DMS114 treated with DMSO at 0.1 percent for 48 hours (cell line): Measurements from ENCODE around the gene ARHGAP30.
A peak's percentile ranks its signal among the peaks of the same experiment; 100 is the strongest.
"Not testable (repeated sequence)": the region's sequence is repeated elsewhere in the genome, so short reads cannot be mapped to it uniquely, and the experiment has no call there.

Experiments used
- DNase-seq: peaks from one replicate; lab custom pipeline; 2025; ENCODE audit not compliant: unreplicated experiment; lab: John Stamatoyannopoulos, UW

ARHGAP30 gene

DNA sequence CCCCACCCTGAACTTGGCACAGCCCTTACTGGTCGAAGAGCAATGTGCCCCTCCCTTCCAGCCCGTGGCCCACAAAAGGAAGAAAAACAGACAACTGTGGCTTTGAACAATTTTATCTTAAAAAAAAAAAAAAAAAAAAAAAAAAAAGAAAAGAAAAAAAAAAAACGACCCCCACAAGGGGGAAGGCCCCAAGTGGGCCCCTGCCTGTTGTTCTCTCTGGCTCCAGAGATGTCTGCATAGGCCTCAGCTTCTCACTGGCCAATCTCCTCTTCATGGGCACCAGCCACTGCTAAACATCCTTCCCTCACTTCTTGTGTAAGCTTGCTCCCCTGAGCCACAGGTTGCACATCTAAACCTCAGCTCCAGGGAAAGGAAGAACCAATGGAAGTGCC lies 30.5 kb downstream of the ARHGAP30 start:
- DNase-seq, result no peak

DNA sequence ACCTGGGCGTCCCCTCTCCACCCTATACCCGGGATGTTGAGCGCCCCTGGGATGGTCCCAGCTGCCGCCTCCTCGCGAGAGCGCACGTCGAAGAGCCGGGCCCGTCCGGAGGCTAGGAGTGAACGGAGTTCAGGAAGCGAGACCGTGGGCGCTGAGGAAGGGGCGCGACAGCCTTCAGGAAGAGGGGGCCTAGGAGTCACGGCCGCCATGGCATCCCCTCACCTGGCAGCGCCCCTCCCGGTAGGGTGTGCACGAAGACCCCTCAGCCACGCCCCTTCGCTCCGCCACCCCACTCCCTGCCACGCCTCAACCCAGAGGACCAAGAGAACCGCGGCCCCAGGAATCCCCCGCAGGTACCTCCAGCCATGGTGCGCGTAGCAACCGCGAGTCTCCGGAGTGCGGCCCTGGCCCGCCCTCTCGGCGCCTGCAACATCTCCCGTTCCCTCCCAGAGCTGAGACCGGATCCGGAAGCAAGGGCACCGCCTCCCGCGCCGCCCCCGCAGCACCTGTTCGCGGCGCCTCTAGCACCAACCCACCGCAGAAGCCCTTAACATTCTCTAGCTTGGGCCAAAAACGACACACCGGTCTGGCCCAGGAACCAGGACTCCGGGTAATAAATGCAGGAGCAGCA lies 31.1 kb downstream of the ARHGAP30 start, which contains the start of gene TSTD1:
Gene TSTD1, minus strand, starts transcription at position 442 of the 631 bp plus-strand sequence. Its CDS starts 75 bp downstream, at position 367.
- peak; percentile 56 for DNase-seq

DNA sequence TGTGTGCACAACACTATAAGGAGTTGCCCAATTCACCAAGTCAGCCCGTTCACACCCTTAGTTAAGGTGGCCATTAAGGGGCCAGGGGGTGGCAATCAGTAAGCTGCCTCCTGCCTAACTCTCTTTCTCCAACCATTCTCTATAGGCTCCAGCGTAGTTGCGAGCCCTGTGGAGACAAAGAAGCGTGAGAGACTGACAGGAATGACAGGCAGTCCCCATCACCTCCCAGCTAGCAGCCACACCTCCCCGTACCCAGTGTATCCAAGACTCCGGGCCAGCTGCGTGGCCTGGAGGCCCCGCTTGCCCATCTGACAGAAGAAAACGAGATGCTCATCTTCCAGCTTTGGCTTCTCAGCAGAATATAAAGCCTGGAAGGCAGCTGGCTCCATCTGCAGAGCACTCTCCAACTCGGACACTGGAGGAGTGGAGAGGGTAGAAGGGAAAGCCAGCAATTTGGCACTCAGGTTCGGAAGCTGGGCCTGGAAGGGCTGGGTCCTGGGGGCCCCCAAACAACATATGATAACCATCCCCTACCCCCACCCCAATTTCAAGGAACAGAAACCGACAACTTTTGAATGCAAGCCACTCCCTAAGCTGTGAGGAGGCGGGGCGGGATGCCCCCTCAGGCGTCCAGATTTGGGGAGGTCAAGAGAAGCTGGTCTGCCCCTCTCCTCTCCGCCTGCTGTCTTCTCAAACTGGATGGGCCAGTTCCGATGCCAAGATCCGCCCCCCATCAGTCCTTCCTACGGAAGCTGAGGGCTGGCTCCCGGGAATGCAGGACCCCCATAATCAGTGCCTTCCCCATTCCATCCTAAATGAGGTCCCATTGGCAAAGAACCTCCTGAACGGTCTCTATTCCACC lies 31.8 kb downstream of the ARHGAP30 start:
- no peak for DNase-seq

DNA sequence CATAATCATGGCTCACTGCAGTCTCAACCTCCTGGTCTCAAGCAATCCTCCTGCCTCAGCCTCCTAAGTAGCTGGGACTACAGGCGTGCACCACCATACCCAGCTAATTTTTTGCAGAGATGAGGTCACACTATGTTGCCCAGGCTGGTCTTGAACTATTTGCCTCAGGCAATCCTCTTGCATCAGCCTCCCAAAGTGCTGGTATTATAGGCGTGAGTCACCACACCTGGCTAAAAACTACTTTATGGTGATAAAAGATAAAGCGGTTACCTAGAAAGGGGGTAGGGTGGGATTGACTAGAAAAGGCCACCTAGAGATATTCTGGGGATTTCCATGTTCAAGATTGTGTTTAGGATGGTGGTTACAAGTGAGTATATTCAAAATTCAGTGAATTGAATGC lies 35.9 kb downstream of the ARHGAP30 start:
- DNase-seq, result no peak

DNA sequence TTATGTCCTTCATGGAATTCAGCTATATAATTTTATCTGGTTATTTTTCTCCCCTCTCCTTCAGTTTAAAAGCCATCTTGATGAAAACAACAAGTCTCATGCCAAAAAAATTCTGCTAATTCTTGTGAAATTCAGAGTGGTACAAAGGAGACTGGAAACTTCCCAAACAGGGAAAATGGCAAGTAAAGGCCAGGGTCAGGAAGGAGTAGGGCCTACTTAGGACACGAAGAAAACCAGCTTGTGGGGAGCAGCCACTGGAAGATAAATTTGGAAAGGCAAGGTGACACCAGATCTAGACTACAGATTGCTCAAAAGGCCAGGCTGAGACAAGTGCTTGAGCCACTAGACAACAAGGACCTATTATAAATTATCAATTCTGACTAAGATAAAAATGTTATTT lies 37.3 kb downstream of the ARHGAP30 start:
- no peak for DNase-seq

DNA sequence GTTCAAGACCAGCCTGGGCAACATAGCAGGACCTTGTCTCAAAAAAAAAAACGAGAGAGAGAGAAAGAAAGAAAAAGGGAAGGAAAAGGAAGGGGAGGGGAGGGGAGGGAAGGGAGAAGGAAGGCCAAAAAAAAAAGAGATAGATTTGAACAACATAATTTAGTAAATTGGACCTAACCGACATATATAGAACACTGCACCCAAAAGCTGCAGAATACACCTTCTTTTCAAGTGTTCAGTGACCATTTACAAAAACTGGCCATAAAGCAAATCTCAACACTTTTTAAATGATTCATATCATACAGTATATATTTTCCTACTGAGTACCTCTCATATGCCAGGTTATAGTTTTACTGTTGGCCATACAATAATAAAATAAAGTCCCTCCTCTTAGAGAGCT lies 37.8 kb downstream of the ARHGAP30 start:
- no peak for DNase-seq

DNA sequence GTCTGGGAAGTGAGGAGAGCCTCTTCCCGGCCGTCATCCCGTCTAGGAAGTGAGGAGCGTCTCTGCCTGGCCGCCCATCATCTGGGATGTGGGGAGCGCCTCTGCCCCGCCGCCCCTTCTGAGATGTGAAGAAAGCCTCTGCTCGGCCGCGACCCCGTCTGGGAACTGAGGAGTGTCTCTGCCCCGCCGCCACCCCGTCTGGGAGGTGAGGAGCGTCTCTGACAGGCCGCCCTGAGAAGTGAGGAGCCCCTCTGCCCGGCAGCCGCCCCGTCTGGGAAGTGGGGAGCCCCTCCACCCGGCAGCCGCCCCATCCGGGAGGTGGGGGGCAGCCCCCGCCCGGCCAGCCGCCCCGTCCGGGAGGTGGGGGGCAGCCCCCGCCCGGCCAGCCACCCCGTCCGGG lies 40.2 kb downstream of the ARHGAP30 start:
- DNase-seq, result not testable (repeated sequence)

DNA sequence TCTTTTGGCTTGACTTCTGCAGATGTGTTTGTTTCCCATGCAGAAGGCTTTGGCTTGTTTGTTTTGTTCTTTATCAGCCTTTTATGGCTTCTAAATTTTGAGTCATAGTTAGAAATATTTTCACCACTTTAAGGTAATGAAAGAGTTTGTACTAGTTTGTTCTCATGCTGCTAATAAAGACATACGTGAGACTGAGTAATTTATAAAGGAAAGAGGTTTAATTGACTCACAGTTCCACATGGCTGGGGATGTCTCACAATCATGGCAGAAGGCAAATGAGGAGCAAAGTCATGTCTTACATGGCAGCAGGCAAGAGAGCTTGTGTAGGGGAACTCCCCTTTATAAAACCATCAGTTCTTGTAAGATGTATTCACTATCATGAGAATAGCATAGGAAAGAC lies 42.7 kb downstream of the ARHGAP30 start:
- DNase-seq, result not testable (repeated sequence)

DNA sequence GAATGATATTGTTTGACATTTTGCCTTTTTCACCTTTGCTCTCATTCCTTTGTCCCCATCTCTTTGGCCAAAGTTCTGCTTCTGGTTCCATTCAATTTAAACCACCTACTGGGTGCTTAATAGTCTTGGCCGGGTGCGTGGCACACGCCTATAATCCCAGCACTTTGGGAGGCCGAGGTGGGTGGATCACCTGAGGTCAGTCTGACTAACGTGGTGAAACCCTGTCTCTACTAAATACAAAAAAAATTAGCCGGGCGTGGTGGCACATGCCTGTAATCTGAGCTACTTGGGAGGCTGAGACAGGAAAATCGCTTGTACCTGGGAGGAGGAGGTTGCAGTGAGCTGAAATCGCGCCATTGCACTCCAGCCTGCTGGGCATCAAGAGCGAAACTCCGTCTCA lies 47.3 kb downstream of the ARHGAP30 start:
- not testable (repeated sequence) for DNase-seq

DNA sequence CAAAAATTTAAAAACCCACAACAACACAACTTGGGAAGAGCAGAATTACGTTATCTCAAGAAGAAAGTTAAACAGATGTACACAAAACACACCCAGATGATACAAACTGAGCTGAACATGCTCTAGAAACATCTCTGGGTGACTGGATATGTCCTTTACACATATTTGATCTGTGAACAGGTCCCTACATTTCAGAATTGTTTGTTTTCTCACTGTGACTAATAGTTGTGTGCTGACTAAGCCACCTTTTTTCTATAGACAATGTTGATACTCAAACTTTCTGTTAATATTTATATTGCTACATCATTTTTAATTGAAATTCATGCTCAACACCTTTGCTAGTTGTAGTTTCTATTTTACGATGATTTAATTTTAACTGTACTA lies 47.7 kb downstream of the ARHGAP30 start:
- DNase-seq, result no peak

DNA sequence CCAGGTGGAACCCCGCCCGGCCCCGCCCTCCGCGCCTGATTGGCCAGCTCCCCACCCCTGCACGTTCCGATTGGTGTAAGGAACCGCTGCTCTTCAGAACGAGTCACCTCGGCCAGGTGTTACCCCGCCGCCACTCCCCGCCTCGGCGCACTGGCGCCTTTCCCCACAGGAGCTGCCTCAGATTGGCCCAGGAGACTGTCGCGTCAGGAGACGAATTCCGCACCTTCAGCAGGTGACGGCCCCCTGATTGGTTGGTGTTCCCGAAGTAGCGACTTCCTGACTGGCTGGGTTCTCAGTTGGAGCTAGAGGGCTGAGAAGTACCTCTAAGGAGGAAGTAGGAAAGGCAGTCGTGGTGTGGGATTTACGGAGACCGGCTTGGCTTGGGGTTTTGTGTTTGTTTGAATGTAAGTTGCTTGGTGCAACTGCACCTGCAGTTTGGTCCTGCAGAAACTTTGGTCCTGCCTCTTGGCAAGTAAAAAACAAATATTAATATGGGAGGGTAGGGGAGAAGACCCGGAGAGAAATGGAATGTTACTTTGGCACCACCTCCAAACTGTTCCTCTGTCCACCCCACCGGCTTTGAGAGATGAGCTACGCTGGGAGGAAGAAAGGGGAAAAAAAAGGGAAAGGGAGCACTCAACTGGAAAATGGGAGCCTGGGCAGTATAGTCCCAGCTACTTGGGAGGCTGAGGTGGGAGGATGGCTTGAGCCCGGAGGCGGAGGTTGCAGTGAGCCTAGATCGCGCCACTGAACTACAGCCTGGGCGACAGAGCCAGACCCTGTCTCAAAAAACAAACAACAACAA lies 48.3 kb downstream of the ARHGAP30 start:
- peak; percentile 93 for DNase-seq

DNA sequence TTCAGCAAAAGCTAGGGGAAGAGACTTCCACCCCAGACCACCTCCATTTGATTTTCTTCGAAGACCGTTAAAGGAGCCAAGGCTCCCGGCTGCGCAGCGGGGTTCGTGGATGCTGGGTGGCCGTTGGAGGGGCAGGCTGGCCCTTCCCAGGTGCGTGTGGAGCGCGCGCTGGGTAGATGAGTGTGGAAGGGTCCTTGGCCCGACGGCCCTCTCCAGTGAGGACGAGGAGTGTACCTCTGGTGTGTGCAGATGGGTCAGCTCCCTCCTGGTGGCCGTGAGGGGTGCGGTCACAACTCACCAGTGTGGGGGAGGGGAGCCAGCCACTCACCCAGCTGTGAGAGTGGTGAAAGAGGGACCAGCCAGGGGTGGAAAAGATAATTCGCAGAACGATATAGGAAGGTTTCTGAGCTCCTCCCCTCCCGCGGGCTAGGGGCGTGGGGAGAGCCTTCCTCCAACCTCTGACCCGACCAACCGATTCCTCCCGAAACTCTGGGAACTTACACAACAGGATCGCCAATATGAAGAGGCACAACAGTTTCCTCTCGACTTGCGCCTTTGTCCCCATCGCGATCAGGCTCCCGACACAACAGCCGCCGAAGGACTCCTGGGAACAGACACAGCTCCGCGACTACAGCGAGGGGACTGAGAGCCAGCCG lies 49.1 kb downstream of the ARHGAP30 start, which contains the start of gene F11R:
Gene F11R, minus strand, starts transcription at position 644 of the 656 bp plus-strand sequence. Its CDS starts 79 bp downstream, at position 565.
- DNase-seq, result peak; percentile 63

DNA sequence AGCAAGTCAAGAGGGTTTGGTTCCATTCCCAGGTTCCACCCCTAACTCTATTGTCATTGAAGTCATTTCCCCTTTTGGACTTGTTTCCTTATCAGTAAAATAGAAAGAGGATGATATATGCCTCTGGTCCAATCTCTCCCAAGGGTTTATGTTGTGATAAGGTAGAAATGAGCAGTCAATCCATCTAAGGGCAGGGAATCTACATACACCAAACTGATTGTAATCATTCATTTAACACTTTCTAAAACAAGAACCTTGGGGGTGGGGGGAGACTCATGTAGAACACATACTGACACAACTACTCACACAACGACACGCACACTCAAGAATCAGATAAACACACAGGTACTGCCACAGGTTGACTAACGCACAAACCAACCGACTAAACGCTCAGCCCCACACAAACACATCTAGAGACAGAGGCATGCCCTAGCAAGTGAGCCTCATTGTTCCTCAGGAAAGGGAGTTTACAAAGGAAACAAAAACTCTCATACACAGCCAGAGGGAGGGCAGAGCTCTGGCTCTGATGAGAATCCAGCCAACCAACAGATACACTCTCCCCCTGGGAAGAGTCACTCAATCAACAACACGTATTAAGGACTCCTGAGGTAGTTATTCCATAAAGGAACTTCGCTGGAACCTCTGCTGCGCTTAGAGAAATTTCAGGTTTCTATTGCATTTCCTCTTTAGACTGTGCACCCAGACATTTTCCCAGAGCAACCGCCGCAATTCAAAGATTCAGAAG lies 49.8 kb downstream of the ARHGAP30 start:
- no peak for DNase-seq

DNA sequence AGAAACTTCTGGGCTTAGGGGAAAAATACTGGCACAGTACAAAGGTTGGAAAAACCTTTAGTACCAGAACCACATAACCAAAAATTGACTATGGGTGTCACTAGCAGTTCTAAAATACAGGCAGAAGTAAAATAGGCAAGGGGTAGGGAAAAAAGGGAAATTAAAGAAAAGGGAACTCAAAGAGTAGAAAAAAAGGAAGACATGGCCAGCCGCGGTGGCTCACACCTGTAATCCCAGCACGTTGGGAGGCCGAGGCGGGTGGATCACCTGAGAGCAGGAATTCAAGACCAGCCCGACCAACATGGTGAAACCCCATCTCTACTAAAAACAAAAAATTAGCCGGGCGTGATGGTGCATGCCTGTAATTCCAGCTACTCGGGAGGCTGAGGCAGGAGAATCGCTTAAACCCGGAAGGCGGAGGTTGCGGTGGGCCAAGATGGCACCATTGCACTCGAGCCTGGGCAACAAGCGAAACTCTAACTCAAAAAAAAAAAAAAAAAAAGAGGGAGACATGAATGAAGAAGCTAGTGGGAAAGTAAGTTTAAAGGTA lies 50.5 kb downstream of the ARHGAP30 start:
- DNase-seq, result not testable (repeated sequence)

DNA sequence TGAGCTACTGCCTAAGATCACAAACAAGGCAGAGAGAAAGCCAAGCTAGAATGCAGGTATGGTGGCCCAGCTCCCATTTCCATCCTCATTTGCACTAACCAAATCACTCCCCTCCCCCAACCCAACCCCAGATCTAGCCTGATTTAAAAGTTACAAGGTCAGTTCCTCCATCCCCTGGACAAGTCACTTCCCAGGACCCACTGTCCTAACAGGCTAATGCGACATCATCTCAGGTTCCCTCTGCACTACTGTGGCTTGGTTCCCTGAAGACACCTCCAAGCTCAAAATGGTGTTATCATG lies 51.1 kb downstream of the ARHGAP30 start:
- DNase-seq, result no peak

DNA sequence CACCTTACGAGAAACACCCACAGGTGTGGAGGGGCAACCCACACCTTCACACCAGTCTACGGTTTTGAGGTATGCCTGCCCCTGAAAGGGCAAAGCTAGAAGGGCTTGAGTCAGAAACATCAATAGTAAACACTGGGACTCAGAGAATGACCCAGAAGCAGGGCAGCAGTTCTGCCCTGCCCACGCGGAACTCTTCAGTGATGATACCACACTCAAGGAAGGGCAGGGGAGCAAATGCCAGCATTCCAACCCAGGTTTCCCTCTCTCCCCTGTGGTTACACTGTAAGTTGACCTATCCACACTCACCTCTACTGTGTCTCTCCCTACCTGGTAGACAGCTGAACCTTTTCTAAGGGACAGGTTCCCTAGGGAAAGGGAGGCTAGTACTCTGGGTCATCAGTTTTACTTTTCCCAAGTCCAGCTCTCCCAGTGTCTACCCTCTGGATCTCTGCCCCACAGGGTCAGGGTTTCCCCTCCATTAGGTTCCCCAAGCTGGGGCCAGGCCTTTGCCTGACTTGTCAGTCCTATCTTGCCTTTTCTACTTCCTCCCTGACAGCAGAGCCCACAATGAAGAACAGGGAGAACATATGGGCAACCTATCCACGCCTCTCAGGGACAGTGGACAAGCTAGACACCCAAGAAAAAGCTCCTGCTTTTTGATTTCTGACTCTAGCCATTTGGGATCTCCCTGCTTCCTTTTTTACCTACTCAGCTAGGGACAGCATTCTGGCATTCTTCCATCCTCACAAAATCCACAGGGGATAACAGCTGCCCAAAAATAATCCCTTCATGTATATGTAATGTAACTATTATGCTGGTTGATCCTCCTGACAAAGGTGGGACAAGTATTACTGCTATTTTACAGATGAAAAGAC lies 51.7 kb downstream of the ARHGAP30 start:
- DNase-seq, result no peak

DNA sequence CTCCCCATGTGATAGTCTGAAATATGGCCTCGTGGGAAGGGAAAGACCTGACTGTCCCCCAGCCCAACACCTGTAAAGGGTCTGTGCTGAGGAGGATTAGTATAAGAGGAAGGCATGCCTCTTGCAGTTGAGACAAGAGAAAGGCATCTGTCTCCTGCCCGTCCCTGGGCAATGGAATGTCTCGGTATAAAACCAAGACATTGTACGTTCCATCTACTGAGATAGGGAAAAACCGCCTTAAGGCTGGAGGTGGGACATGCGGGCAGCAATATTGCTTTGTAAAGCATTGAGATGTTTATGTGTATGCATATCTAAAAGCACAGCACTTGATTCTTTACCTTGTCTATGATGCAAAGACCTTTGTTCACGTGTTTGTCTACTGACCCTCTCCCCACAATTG lies 52.5 kb downstream of the ARHGAP30 start:
- not testable (repeated sequence) for DNase-seq

DNA sequence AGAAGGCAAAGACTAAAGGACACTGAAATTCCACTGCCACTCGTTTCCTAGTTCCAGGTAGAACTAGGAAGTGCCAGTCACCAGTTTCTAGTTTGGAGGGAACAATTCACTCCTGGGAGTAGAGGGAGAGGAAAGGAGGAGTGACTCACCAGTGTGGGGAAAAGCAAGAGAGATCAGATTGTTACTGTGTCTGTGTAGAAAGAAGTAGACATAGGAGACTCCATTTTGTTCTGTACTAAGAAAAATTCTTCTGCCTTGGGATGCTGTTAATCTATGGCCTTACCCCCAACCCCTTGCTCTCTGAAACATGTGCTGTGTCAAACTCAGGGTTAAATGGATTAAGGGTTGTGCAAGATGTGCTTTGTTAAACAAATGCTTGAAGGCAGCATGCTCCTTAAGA lies 53.0 kb downstream of the ARHGAP30 start:
- DNase-seq, result not testable (repeated sequence)
